ENCODE measurements around the gene PLA2R1. TPM values are rescaled to one million over a fixed set of nuclear protein-coding genes. Genes with fewer than 3 reads are reported as not detected.

Gene PLA2R1
- total and polyA plus RNA-seq, 2 donors (not counting 1 experiment from before 2014, with no cell fraction given) = 8.0 to 8.3 TPM

- Histone ChIP-seq H4K20me1 (ENCODE audit: control insufficient read depth, extremely low read depth, insufficient read depth, low read length) (no peaks in the 10 kb centered on the region), H3K4me2 (ENCODE audit: extremely low read depth, insufficient read depth, low read length) (no peak overlapping the region), H3K9ac (ENCODE audit: insufficient read depth, low read length) (no peak overlapping the region), H3K9me3 (ENCODE audit: control insufficient read depth, insufficient read depth, low read depth, low read length) (no peaks in the 10 kb centered on the region), H3K27me3 (ENCODE audit: control insufficient read depth, insufficient read depth, low read length) (peaks cover 3% of the 10 kb centered on the region), H3K27ac (ENCODE audit: insufficient read depth, low read length) (no peak overlapping the region), H3K4me3 (replicated peaks in 1 of 4; ENCODE audit: control extremely low read depth in 1 of 4, insufficient read depth in 1 of 4, low read depth in 3 of 4, low read length in 4 of 4) (no peak overlapping the region), H3K36me3 (ENCODE audit: control insufficient read depth, insufficient read depth, low read length) (no peaks in the 10 kb centered on the region), H3K79me2 (ENCODE audit: control insufficient read depth, insufficient read depth, low read length) (no peaks in the 10 kb centered on the region), H3K4me1 (ENCODE audit: control insufficient read depth, extremely low read depth, insufficient read depth, low read length) (no peaks in the 10 kb centered on the region), H2AFZ (ENCODE audit: low read length) (no peak overlapping the region)
- TF ChIP-seq EZH2 (IDR thresholded peaks at IDR 0.05; ENCODE audit: low read length, missing control alignments) = no peak
- no peak for TF ChIP-seq CTCF (conservative IDR thresholded peaks at IDR 0.05 in 1 of 2, IDR thresholded peaks at IDR 0.05 in 1 of 2; ENCODE audit: low read depth in 1 of 2, low read length in 2 of 2)
- no peak for DNase-seq (ENCODE audit: low read depth in 2 of 2)
Observed at GRCh38 chr2:159916511-159916910, 145.9 kb downstream of the PLA2R1 start.

- Histone ChIP-seq H3K9ac (ENCODE audit: insufficient read depth, low read length) (no peak overlapping the region), H3K36me3 (ENCODE audit: control insufficient read depth, insufficient read depth, low read length) (no peaks in the 10 kb centered on the region)
Observed at GRCh38 chr2:159913900-159914299, 148.5 kb downstream of the PLA2R1 start.

GRCh38 chr2:159912580-159912979 is 149.8 kb downstream of the PLA2R1 start:
- Histone ChIP-seq H3K9me3 (ENCODE audit: control insufficient read depth, insufficient read depth, low read depth, low read length) (no peaks in the 10 kb centered on the region), H3K79me2 (ENCODE audit: control insufficient read depth, insufficient read depth, low read length) (no peaks in the 10 kb centered on the region), H3K36me3 (ENCODE audit: control insufficient read depth, insufficient read depth, low read length) (no peaks in the 10 kb centered on the region), H3K4me2 (ENCODE audit: extremely low read depth, insufficient read depth, low read length) (no peak overlapping the region), H4K20me1 (ENCODE audit: control insufficient read depth, extremely low read depth, insufficient read depth, low read length) (no peaks in the 10 kb centered on the region), H3K27me3 (ENCODE audit: control insufficient read depth, insufficient read depth, low read length) (no peaks in the 10 kb centered on the region), H2AFZ (ENCODE audit: low read length) (no peak overlapping the region), H3K27ac (ENCODE audit: insufficient read depth, low read length) (no peak overlapping the region), H3K9ac (ENCODE audit: insufficient read depth, low read length) (no peak overlapping the region), H3K4me3 (replicated peaks in 1 of 4; ENCODE audit: control extremely low read depth in 1 of 4, insufficient read depth in 1 of 4, low read depth in 3 of 4, low read length in 4 of 4) (no peak overlapping the region), H3K4me1 (ENCODE audit: control insufficient read depth, extremely low read depth, insufficient read depth, low read length) (no peaks in the 10 kb centered on the region)
- no peak for TF ChIP-seq EZH2 (IDR thresholded peaks at IDR 0.05; ENCODE audit: low read length, missing control alignments)
- TF ChIP-seq CTCF (conservative IDR thresholded peaks at IDR 0.05 in 1 of 2, IDR thresholded peaks at IDR 0.05 in 1 of 2; ENCODE audit: low read depth in 1 of 2, low read length in 2 of 2) = no peak
- DNase-seq (ENCODE audit: low read depth in 2 of 2) = no peak

More at GRCh38 chr2:159913900-159914299, 148.5 kb downstream of the PLA2R1 start:
- Histone ChIP-seq H3K4me3 (replicated peaks in 1 of 4; ENCODE audit: control extremely low read depth in 1 of 4, insufficient read depth in 1 of 4, low read depth in 3 of 4, low read length in 4 of 4) (no peak overlapping the region), H4K20me1 (ENCODE audit: control insufficient read depth, extremely low read depth, insufficient read depth, low read length) (no peaks in the 10 kb centered on the region), H2AFZ (ENCODE audit: low read length) (no peak overlapping the region), H3K4me1 (ENCODE audit: control insufficient read depth, extremely low read depth, insufficient read depth, low read length) (no peaks in the 10 kb centered on the region), H3K79me2 (ENCODE audit: control insufficient read depth, insufficient read depth, low read length) (no peaks in the 10 kb centered on the region), H3K27ac (ENCODE audit: insufficient read depth, low read length) (no peak overlapping the region), H3K9me3 (ENCODE audit: control insufficient read depth, insufficient read depth, low read depth, low read length) (no peaks in the 10 kb centered on the region), H3K4me2 (ENCODE audit: extremely low read depth, insufficient read depth, low read length) (no peak overlapping the region), H3K27me3 (ENCODE audit: control insufficient read depth, insufficient read depth, low read length) (peaks cover 3% of the 10 kb centered on the region)
- TF ChIP-seq EZH2 (IDR thresholded peaks at IDR 0.05; ENCODE audit: low read length, missing control alignments) (no peak), CTCF (conservative IDR thresholded peaks at IDR 0.05 in 1 of 2, IDR thresholded peaks at IDR 0.05 in 1 of 2; ENCODE audit: low read depth in 1 of 2, low read length in 2 of 2) (no peak)
- no peak for DNase-seq (ENCODE audit: low read depth in 2 of 2)

All from fibroblast of lung (primary cell).